Measurements from ENCODE around the gene DIS3L2. TPM values are rescaled to one million over a fixed set of nuclear protein-coding genes. Genes with fewer than 3 reads are reported as not detected.

Gene DIS3L2
- total RNA-seq, 1 experiment from 2014 or later = 39.1 TPM

DNA sequence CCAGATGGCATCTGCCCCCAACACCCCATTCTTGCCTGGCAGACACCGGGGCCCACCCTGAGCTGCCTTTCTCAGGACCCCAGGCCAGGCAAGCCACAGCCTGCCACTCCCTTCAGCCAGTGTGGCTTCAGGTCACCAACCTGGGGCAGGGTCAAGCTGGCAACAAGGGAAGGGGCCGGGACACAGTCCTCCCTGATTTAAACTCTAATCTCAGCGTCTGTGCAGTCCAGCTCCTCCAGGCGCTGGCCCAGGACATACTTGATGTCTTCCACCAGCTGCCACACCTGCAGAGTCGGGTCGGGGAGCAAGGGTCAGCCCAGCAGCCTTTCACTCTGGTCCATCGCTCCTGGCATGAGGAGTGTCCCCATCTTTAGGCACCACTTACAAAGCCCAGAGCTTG is 388.0 kb downstream of the DIS3L2 start:
- Histone ChIP-seq H3K79me2 (ENCODE audit: low read depth) (no peaks in the 10 kb centered on the region), H3K9me3 (ENCODE audit: insufficient read depth, low read depth) (no peaks in the 10 kb centered on the region), H3K9me2 (ENCODE audit: insufficient read depth) (no peaks in the 10 kb centered on the region), H3F3A (ENCODE audit: insufficient read depth, low read depth) (no peaks in the 10 kb centered on the region), H3K4me3 (no peak overlapping the region), H3K4me1 (replicated peaks; ENCODE audit: insufficient read depth) (peaks cover 8% of the 10 kb centered on the region; the same call in 1 of the 2 replicates), H2AFZ (no peak overlapping the region), H3K27me3 (ENCODE audit: insufficient read depth, low read depth) (no peaks in the 10 kb centered on the region), H3K36me3 (ENCODE audit: low read depth) (no peaks in the 10 kb centered on the region), H3K27ac (peak overlapping the region; percentile 45; the same call in 1 of the 2 replicates), H3K4me2 (no peak overlapping the region), H4K20me1 (ENCODE audit: insufficient read depth) (no peaks in the 10 kb centered on the region)
- CTCF ChIA-PET = no interaction called here
- POLR2A ChIA-PET (ENCODE audit: unreplicated experiment) = no interaction called here
- no TSS peak for BruUV-seq (replicated peaks)
- intact Hi-C loops (cut with micrococcal nuclease; ENCODE audit: unreplicated experiment) = no loop called here
- TF ChIP-seq EZH2 (IDR thresholded peaks at IDR 0.05; ENCODE audit: low read depth) = no peak
- TF ChIP-seq, protein P1, sequence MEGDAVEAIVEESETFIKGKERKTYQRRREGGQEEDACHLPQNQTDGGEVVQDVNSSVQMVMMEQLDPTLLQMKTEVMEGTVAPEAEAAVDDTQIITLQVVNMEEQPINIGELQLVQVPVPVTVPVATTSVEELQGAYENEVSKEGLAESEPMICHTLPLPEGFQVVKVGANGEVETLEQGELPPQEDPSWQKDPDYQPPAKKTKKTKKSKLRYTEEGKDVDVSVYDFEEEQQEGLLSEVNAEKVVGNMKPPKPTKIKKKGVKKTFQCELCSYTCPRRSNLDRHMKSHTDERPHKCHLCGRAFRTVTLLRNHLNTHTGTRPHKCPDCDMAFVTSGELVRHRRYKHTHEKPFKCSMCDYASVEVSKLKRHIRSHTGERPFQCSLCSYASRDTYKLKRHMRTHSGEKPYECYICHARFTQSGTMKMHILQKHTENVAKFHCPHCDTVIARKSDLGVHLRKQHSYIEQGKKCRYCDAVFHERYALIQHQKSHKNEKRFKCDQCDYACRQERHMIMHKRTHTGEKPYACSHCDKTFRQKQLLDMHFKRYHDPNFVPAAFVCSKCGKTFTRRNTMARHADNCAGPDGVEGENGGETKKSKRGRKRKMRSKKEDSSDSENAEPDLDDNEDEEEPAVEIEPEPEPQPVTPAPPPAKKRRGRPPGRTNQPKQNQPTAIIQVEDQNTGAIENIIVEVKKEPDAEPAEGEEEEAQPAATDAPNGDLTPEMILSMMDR (conservative IDR thresholded peaks at IDR 0.05) = no peak
- DNase-seq = no peak

DNA sequence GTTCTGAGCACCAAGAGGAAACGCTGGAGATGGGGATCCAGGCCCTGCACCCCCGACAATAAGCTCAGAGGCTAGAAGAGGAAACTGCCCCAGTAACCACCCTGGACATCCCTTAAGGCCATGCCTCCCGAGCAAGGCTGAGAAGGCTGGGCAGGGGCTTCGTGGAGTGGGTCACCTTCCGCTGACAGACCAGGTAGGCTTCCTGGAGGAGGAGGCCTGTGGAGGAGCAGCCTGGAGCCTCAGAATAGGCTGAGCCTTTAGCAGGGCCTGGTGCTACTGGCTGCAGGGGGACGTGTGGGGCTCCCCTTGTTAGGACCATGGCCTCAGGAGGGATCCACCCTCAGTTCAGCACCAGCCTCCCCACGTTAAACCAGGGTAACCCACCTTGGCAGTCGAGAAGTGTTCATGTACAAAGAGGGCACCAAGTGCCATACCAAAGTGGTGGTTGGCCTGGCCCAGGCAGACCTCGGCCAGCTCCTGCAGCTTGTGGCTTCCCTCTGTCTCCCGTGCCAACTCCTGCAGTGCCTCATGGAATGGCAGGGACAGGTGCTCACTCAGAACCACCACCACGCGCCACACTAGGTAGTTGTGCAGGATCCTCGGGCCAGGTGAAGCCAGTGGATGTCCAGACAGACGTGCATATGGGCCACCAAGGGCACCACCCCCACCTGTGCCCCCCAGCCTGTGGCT is 388.6 kb downstream of the DIS3L2 start:
- H4K20me1 ChIP-seq (ENCODE audit: insufficient read depth) = no peaks in the 10 kb centered on the region
- intact Hi-C loops (cut with micrococcal nuclease; ENCODE audit: unreplicated experiment) = no loop called here
- H3K36me3 ChIP-seq (ENCODE audit: low read depth) = no peaks in the 10 kb centered on the region
- POLR2A ChIA-PET (ENCODE audit: unreplicated experiment) = no interaction called here
- H3K4me1 ChIP-seq (replicated peaks; ENCODE audit: insufficient read depth) = peaks cover 8% of the 10 kb centered on the region; the same call in 1 of the 2 replicates
- no peaks in the 10 kb centered on the region for H3F3A ChIP-seq (ENCODE audit: insufficient read depth, low read depth)
- H3K27me3 ChIP-seq (ENCODE audit: insufficient read depth, low read depth) = no peaks in the 10 kb centered on the region
- no peak overlapping the region for H3K27ac ChIP-seq
- no peak overlapping the region for H2AFZ ChIP-seq
- no peak for TF ChIP-seq EZH2 (IDR thresholded peaks at IDR 0.05; ENCODE audit: low read depth)
- TF ChIP-seq, protein P1 (conservative IDR thresholded peaks at IDR 0.05) = no peak
- H3K9me2 ChIP-seq (ENCODE audit: insufficient read depth) = no peaks in the 10 kb centered on the region
- H3K4me3 ChIP-seq = no peak overlapping the region
- no peak for DNase-seq
- H3K9me3 ChIP-seq (ENCODE audit: insufficient read depth, low read depth) = no peaks in the 10 kb centered on the region
- no peak overlapping the region for H3K4me2 ChIP-seq
- no TSS peak for BruUV-seq (replicated peaks)
- no peaks in the 10 kb centered on the region for H3K79me2 ChIP-seq (ENCODE audit: low read depth)
- CTCF ChIA-PET = no interaction called here

DNA sequence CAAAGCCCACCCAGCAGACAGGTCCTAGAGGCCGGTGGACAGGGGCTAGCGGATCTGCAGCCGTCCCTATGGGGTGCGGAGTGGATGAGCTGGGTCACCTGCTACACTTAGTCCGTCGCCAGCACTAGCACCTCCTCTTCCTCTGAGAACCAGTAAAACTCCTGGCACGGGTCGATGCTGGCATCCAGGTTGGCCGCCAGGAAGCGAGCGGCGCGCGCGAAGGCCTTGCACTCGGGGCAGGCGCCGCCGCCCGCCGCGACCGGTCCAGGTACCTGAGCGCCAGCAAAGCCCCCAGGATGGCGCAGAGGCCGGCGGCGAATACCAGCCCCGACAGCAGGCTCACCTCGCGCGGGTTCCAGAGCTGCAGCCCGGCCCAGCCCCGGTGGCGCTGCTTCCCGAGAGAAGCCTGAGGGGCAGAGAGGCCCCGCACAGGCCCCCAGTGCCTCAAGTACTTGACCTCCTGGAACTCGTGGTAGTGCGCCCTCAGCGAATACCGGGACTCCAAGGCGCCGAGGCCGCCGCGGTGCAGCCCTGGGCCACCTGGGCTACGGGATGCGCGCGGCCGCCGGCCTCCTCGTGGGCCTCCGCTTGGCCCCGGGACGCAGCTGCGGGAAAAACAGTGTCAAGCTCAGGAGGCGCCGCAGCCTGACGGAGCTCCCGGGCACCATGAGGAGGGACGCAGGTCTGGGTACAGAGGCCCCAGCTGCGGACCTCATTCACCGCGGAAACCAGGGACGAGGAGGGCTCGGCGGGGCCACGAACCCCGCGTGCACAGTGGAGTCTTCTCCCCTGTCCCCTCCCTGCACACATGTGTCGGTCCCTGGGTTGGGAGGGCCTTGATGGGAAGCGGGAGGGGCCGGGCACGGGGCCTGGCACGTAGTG is 389.5 kb downstream of the DIS3L2 start:
- no peak overlapping the region for H3K4me3 ChIP-seq
- H3K27ac ChIP-seq = no peak overlapping the region
- H3F3A ChIP-seq (ENCODE audit: insufficient read depth, low read depth) = no peaks in the 10 kb centered on the region
- H3K4me2 ChIP-seq = no peak overlapping the region
- POLR2A ChIA-PET (ENCODE audit: unreplicated experiment) = no interaction called here
- no peaks in the 10 kb centered on the region for H3K36me3 ChIP-seq (ENCODE audit: low read depth)
- TF ChIP-seq, protein P1 (conservative IDR thresholded peaks at IDR 0.05) = no peak
- TF ChIP-seq EZH2 (IDR thresholded peaks at IDR 0.05; ENCODE audit: low read depth) = no peak
- H3K27me3 ChIP-seq (ENCODE audit: insufficient read depth, low read depth) = no peaks in the 10 kb centered on the region
- BruUV-seq (replicated peaks) = no TSS peak
- DNase-seq = no peak
- intact Hi-C loops (cut with micrococcal nuclease; ENCODE audit: unreplicated experiment) = no loop called here
- no peaks in the 10 kb centered on the region for H3K9me2 ChIP-seq (ENCODE audit: insufficient read depth)
- H3K9me3 ChIP-seq (ENCODE audit: insufficient read depth, low read depth) = no peaks in the 10 kb centered on the region
- H4K20me1 ChIP-seq (ENCODE audit: insufficient read depth) = no peaks in the 10 kb centered on the region
- CTCF ChIA-PET = no interaction called here
- peaks cover 8% of the 10 kb centered on the region; the same call in 1 of the 2 replicates for H3K4me1 ChIP-seq (replicated peaks; ENCODE audit: insufficient read depth)
- no peak overlapping the region for H2AFZ ChIP-seq
- H3K79me2 ChIP-seq (ENCODE audit: low read depth) = no peaks in the 10 kb centered on the region
